SJCRH30 (cell line): ENCODE measurements around the gene ALDOC. TPM values are rescaled to one million over a fixed set of nuclear protein-coding genes. Genes with fewer than 3 reads are reported as not detected.
"Not testable (repeated sequence)": the region's sequence is repeated elsewhere in the genome, so short reads cannot be mapped to it uniquely, and the experiment has no call there.

Experiments
- DNase-seq, 2 experiments: peaks; one replicate each; pipeline ENCODE4 v3.0.0-alpha.2; 2015 to 2020
- H3K27ac ChIP-seq: fragments of 250-450 bp; sonication (Bioruptor Pico); 2 replicates; pipeline ENCODE4 v1.5.1; 2020; ENCODE audit warnings: mild to moderate bottlenecking, moderate library complexity
- H3K27me3 ChIP-seq: fragments of 250-450 bp; sonication (Bioruptor Pico); 2 replicates; pipeline ENCODE4 v1.5.1; 2020; ENCODE audit warnings: mild to moderate bottlenecking, moderate library complexity
- H3K36me3 ChIP-seq: fragments of 250-450 bp; sonication (Bioruptor Pico); 2 replicates; pipeline ENCODE4 v1.5.1; 2020; ENCODE audit warnings: mild to moderate bottlenecking, moderate library complexity
- H3K4me1 ChIP-seq: fragments of 250-450 bp; sonication (Bioruptor Pico); 2 replicates; pipeline ENCODE4 v1.5.1; 2020; ENCODE audit warnings: mild to moderate bottlenecking, moderate library complexity
- H3K4me3 ChIP-seq: fragments of 250-450 bp; sonication (Bioruptor Pico); 2 replicates; pipeline ENCODE4 v1.5.1; 2020; ENCODE audit warnings: mild to moderate bottlenecking, moderate library complexity
- H3K9me3 ChIP-seq: fragments of 250-450 bp; sonication (Bioruptor Pico); replicated peaks from 2 replicates; pipeline ENCODE4 v1.5.1; 2020; ENCODE audit warnings: mild to moderate bottlenecking, moderate library complexity
- total RNA-seq: library from RNA; depleted of rRNA; stranded (reverse); fragments of >200 nt; shearing (Covaris generic); gene quantifications from 2 replicates; pipeline ENCODE4 v1.2.3, GENCODE V29; 2014

The ALDOC gene
- total RNA-seq, 1 experiment from 2014 or later, result 0.47 TPM

GRCh38 chr17:28598799-28599310, 22.2 kb upstream of the ALDOC start, which contains the start of gene SPAG5:
TSS of gene SPAG5 (minus strand) at chr17:28599025. CDS start at chr17:28598946, 79 bp downstream.
- Histone ChIP-seq H3K36me3 (peaks cover 17% of the 10 kb centered on the region), H3K27me3 (no peaks in the 10 kb centered on the region), H3K27ac (peak within 1 kb of the TSS; percentile 85), H3K4me3 (peak within 1 kb of the TSS; percentile 94), H3K4me1 (no peaks in the 10 kb centered on the region), H3K9me3 (no peaks in the 10 kb centered on the region)
- DNase-seq, result peak; percentile 95 to 97

- H3K27ac ChIP-seq, result peak overlapping the region; percentile 85
- peaks cover 21% of the 10 kb centered on the region for H3K36me3 ChIP-seq
- peak overlapping the region; percentile 94 for H3K4me3 ChIP-seq
- DNase-seq, result no peak
- H3K27me3 ChIP-seq, result no peaks in the 10 kb centered on the region
- no peaks in the 10 kb centered on the region for H3K4me1 ChIP-seq
- H3K9me3 ChIP-seq, result no peaks in the 10 kb centered on the region
Observed at GRCh38 chr17:28598389-28598788, 21.7 kb upstream of the ALDOC start.

- Histone ChIP-seq H3K4me1 (no peaks in the 10 kb centered on the region), H3K9me3 (no peaks in the 10 kb centered on the region), H3K27me3 (no peaks in the 10 kb centered on the region), H3K4me3 (peak overlapping the region; percentile 94), H3K36me3 (peaks cover 27% of the 10 kb centered on the region), H3K27ac (peak overlapping the region; percentile 85)
- DNase-seq, result no peak
Observed at GRCh38 chr17:28597606-28598383, 21.1 kb upstream of the ALDOC start.

GRCh38 chr17:28592260-28592659, 15.6 kb upstream of the ALDOC start:
- peaks cover 81% of the 10 kb centered on the region for H3K36me3 ChIP-seq
- H3K9me3 ChIP-seq, result no peaks in the 10 kb centered on the region
- DNase-seq, result no peak
- no peak overlapping the region for H3K4me3 ChIP-seq
- no peak overlapping the region for H3K27ac ChIP-seq
- H3K4me1 ChIP-seq, result no peaks in the 10 kb centered on the region
- H3K27me3 ChIP-seq, result no peaks in the 10 kb centered on the region

GRCh38 chr17:28585851-28586250, 9.2 kb upstream of the ALDOC start:
- Histone ChIP-seq H3K4me3 (no peak overlapping the region), H3K27ac (no peak overlapping the region), H3K27me3 (no peaks in the 10 kb centered on the region), H3K36me3 (peaks cover 93% of the 10 kb centered on the region), H3K9me3 (no peaks in the 10 kb centered on the region), H3K4me1 (no peaks in the 10 kb centered on the region)
- DNase-seq, result no peak

- Histone ChIP-seq H3K4me3 (no peak overlapping the region), H3K27me3 (no peaks in the 10 kb centered on the region), H3K27ac (no peak overlapping the region), H3K36me3 (peaks cover 95% of the 10 kb centered on the region), H3K4me1 (no peaks in the 10 kb centered on the region), H3K9me3 (no peaks in the 10 kb centered on the region)
- DNase-seq, result no peak
Observed at GRCh38 chr17:28584434-28584833, 7.7 kb upstream of the ALDOC start.

GRCh38 chr17:28582513-28582912, 5.8 kb upstream of the ALDOC start:
- Histone ChIP-seq H3K27ac (no peak overlapping the region), H3K27me3 (no peaks in the 10 kb centered on the region), H3K4me1 (no peaks in the 10 kb centered on the region), H3K4me3 (no peak overlapping the region), H3K9me3 (no peaks in the 10 kb centered on the region), H3K36me3 (peaks cover 95% of the 10 kb centered on the region)
- DNase-seq, result no peak

- no peaks in the 10 kb centered on the region for H3K4me1 ChIP-seq
- H3K27ac ChIP-seq, result no peak overlapping the region
- H3K27me3 ChIP-seq, result no peaks in the 10 kb centered on the region
- no peaks in the 10 kb centered on the region for H3K9me3 ChIP-seq
- H3K4me3 ChIP-seq, result no peak overlapping the region
- peaks cover 84% of the 10 kb centered on the region for H3K36me3 ChIP-seq
- DNase-seq, result no peak
Observed at GRCh38 chr17:28580959-28581358, 4.3 kb upstream of the ALDOC start.

- DNase-seq, result no peak
- Histone ChIP-seq H3K27ac (no peak overlapping the region), H3K4me1 (no peaks in the 10 kb centered on the region), H3K27me3 (no peaks in the 10 kb centered on the region), H3K4me3 (no peak overlapping the region), H3K9me3 (no peaks in the 10 kb centered on the region), H3K36me3 (peaks cover 72% of the 10 kb centered on the region)
Observed at GRCh38 chr17:28579526-28579925, 2.8 kb upstream of the ALDOC start.

- H3K27me3 ChIP-seq, result no peaks in the 10 kb centered on the region
- H3K9me3 ChIP-seq, result no peaks in the 10 kb centered on the region
- H3K27ac ChIP-seq, result no peak overlapping the region
- H3K4me1 ChIP-seq, result no peaks in the 10 kb centered on the region
- no peak for DNase-seq
- no peak overlapping the region for H3K4me3 ChIP-seq
- peaks cover 62% of the 10 kb centered on the region for H3K36me3 ChIP-seq
Observed at GRCh38 chr17:28578246-28579195, 1.8 kb upstream of the ALDOC start.

- no peak overlapping the region for H3K4me3 ChIP-seq
- H3K9me3 ChIP-seq, result no peaks in the 10 kb centered on the region
- no peak overlapping the region for H3K27ac ChIP-seq
- H3K36me3 ChIP-seq, result peaks cover 51% of the 10 kb centered on the region
- no peak for DNase-seq
- peaks cover under 1% of the 10 kb centered on the region; the same call in 1 of the 2 replicates for H3K4me1 ChIP-seq
- H3K27me3 ChIP-seq, result no peaks in the 10 kb centered on the region
Observed at GRCh38 chr17:28577466-28577824, 750 bp upstream of the ALDOC start.

GRCh38 chr17:28576016-28576415, 679 bp downstream of the ALDOC start:
- H3K27ac ChIP-seq, H3K27me3 ChIP-seq, DNase-seq, H3K9me3 ChIP-seq, H3K4me3 ChIP-seq, H3K4me1 ChIP-seq: not testable (repeated sequence)
- H3K36me3 ChIP-seq, result peaks cover 42% of the 10 kb centered on the region

- no peak for DNase-seq
- no peaks in the 10 kb centered on the region for H3K9me3 ChIP-seq
- H3K4me3 ChIP-seq, result no peak overlapping the region
- peaks cover 5% of the 10 kb centered on the region; the same call in 1 of the 2 replicates for H3K4me1 ChIP-seq
- peaks cover 34% of the 10 kb centered on the region for H3K36me3 ChIP-seq
- H3K27me3 ChIP-seq, result no peaks in the 10 kb centered on the region
- no peak overlapping the region for H3K27ac ChIP-seq
Observed at GRCh38 chr17:28575126-28575795, 1.4 kb downstream of the ALDOC start.

GRCh38 chr17:28574526-28574925, 2.2 kb downstream of the ALDOC start:
- Histone ChIP-seq H3K4me1 (peaks cover 5% of the 10 kb centered on the region; the same call in 1 of the 2 replicates), H3K27ac (no peak overlapping the region), H3K9me3 (no peaks in the 10 kb centered on the region), H3K27me3 (no peaks in the 10 kb centered on the region), H3K4me3 (no peak overlapping the region), H3K36me3 (peaks cover 27% of the 10 kb centered on the region)
- no peak for DNase-seq
